Lung microvascular endothelial cell (primary cell): ENCODE measurements around the gene ATG14. TPM values are rescaled to one million over a fixed set of nuclear protein-coding genes. Genes with fewer than 3 reads are reported as not detected.
A peak's percentile ranks its signal among the peaks of the same experiment; 100 is the strongest.
"Not testable (repeated sequence)": the region's sequence is repeated elsewhere in the genome, so short reads cannot be mapped to it uniquely, and the experiment has no call there.

Experiments
- DNase-seq, 2 donors: peaks; one replicate each; pipeline versions ENCODE4 v3.0.0 to v3.0.0-alpha.2; 2010; ENCODE audit warnings: low read depth in 2 of 2
- total RNA-seq: library from RNA; depleted of rRNA; stranded (reverse); fragments of >200 nt; gene quantifications from 2 replicates; pipeline ENCODE4 v1.2.1, GENCODE V29; 2014

The ATG14 gene
- total RNA-seq, 1 donor from 2014 or later = 13.1 TPM

- no peak for DNase-seq
Measured at GRCh38 chr14:55433880-55434804, 22.5 kb upstream of the ATG14 start.

GRCh38 chr14:55432628-55433027 lies 21.0 kb upstream of the ATG14 start:
- DNase-seq = no peak

- DNase-seq = peak; percentile 86 to 88
Measured at GRCh38 chr14:55430024-55430690, 18.5 kb upstream of the ATG14 start.

- no peak for DNase-seq
Measured at GRCh38 chr14:55427439-55427838, 15.8 kb upstream of the ATG14 start.

GRCh38 chr14:55426891-55427290 lies 15.3 kb upstream of the ATG14 start:
- no peak for DNase-seq

GRCh38 chr14:55425091-55425490 lies 13.5 kb upstream of the ATG14 start:
- no peak for DNase-seq

GRCh38 chr14:55423969-55424368 lies 12.3 kb upstream of the ATG14 start:
- no peak for DNase-seq

GRCh38 chr14:55422338-55422737 lies 10.7 kb upstream of the ATG14 start:
- not testable (repeated sequence) for DNase-seq

- DNase-seq = no peak
Measured at GRCh38 chr14:55419663-55420062, 8.0 kb upstream of the ATG14 start.

GRCh38 chr14:55418411-55418810 lies 6.8 kb upstream of the ATG14 start:
- DNase-seq = peak in 1 of 2 donors; percentile 96

GRCh38 chr14:55417955-55418354 lies 6.3 kb upstream of the ATG14 start:
- no peak for DNase-seq

GRCh38 chr14:55416866-55417265 lies 5.2 kb upstream of the ATG14 start:
- DNase-seq = no peak

GRCh38 chr14:55414551-55414950 lies 2.9 kb upstream of the ATG14 start:
- no peak for DNase-seq

GRCh38 chr14:55412676-55413075 lies 1.0 kb upstream of the ATG14 start:
- DNase-seq = no peak

GRCh38 chr14:55410876-55411275 lies 754 bp downstream of the ATG14 start:
- no peak for DNase-seq

- no peak for DNase-seq
Measured at GRCh38 chr14:55404173-55404854, 7.3 kb downstream of the ATG14 start.

- DNase-seq = no peak
Measured at GRCh38 chr14:55401751-55402150, 9.9 kb downstream of the ATG14 start.

GRCh38 chr14:55399852-55400251 lies 11.8 kb downstream of the ATG14 start:
- peak; percentile 14 to 60 for DNase-seq

GRCh38 chr14:55399183-55399582 lies 12.4 kb downstream of the ATG14 start:
- peak in 1 of 2 donors; percentile 37 for DNase-seq

GRCh38 chr14:55398679-55399078 lies 13.0 kb downstream of the ATG14 start:
- peak; percentile 97 to 98 for DNase-seq

- DNase-seq = peak in 1 of 2 donors; percentile 47
Measured at GRCh38 chr14:55389330-55389729, 22.3 kb downstream of the ATG14 start.

GRCh38 chr14:55388160-55388559 lies 23.5 kb downstream of the ATG14 start:
- peak in 1 of 2 donors; percentile 49 for DNase-seq
